Measurements from ENCODE around the gene WNT8B. TPM values are rescaled to one million over a fixed set of nuclear protein-coding genes. Genes with fewer than 3 reads are reported as not detected.

Gene WNT8B
- polyA plus RNA-seq, 1 donor (not counting 4 experiments of a cell fraction or from before 2014, with no cell fraction given), result not detected

GRCh38 chr10:100470367-100470766 is 7.6 kb downstream of the WNT8B start:
- H3K27ac ChIP-seq (ENCODE audit: control insufficient read depth, insufficient read depth, low read length), result no peak overlapping the region
- no peak for DNase-seq (ENCODE audit: low read depth, low spot score)

GRCh38 chr10:100477970-100478369 is 15.2 kb downstream of the WNT8B start:
- Histone ChIP-seq H3K36me3 (ENCODE audit: control insufficient read depth in 2 of 2, extremely low read depth in 1 of 2, insufficient read depth in 2 of 2, low read length in 2 of 2) (no peaks in the 10 kb centered on the region), H3K27ac (ENCODE audit: control insufficient read depth, insufficient read depth, low read length) (no peak overlapping the region), H2AFZ (ENCODE audit: control insufficient read depth, low read length) (no peak overlapping the region), H4K20me1 (ENCODE audit: control insufficient read depth, extremely low read depth, insufficient read depth, low read length) (no peaks in the 10 kb centered on the region), H3K79me2 (ENCODE audit: control insufficient read depth, insufficient read depth, low read length) (no peaks in the 10 kb centered on the region), H3K9ac (ENCODE audit: control insufficient read depth, extremely low read depth, insufficient read depth, low read length) (no peak overlapping the region), H3K9me3 (ENCODE audit: control insufficient read depth, low read depth, low read length) (no peaks in the 10 kb centered on the region), H3K4me1 (ENCODE audit: control insufficient read depth, extremely low read depth, insufficient read depth, low read length) (peaks cover 10% of the 10 kb centered on the region), H3K4me3 (ENCODE audit: control insufficient read depth in 2 of 3, extremely low read depth in 1 of 3, insufficient read depth in 2 of 3, low read depth in 1 of 3, low read length in 3 of 3) (no peak overlapping the region), H3K4me2 (ENCODE audit: control insufficient read depth, extremely low read depth, insufficient read depth, low read depth, low read length) (no peak overlapping the region), H3K27me3 (ENCODE audit: control insufficient read depth, extremely low read depth, insufficient read depth, low read length) (peaks cover 34% of the 10 kb centered on the region), H3K9me1 (ENCODE audit: control insufficient read depth, extremely low read depth, insufficient read depth, low read length) (no peaks in the 10 kb centered on the region)
- no peak for FAIRE-seq
- dilution Hi-C loops (cut with MboI; ENCODE audit: extremely low pct_ligation_motif_present, low sequenced_read_pairs), result no loop called here
- TF ChIP-seq CTCF (optimal IDR thresholded peaks at IDR 0.05 in 1 of 3, IDR thresholded peaks at IDR 0.05 in 1 of 3, conservative IDR thresholded peaks at IDR 0.05 in 1 of 3; ENCODE audit: extremely low read depth in 1 of 3, insufficient read depth in 2 of 3, low read length in 3 of 3), result no peak
- no peak for TF ChIP-seq EZH2 (IDR thresholded peaks at IDR 0.05; ENCODE audit: low read length)
- DNase-seq (ENCODE audit: low read depth, low spot score), result no peak

More at GRCh38 chr10:100470367-100470766, 7.6 kb downstream of the WNT8B start:
- dilution Hi-C loops (cut with MboI; ENCODE audit: extremely low pct_ligation_motif_present, low sequenced_read_pairs), result no loop called here
- FAIRE-seq, result no peak
- no peak for TF ChIP-seq EZH2 (IDR thresholded peaks at IDR 0.05; ENCODE audit: low read length)
- no peak for TF ChIP-seq CTCF (optimal IDR thresholded peaks at IDR 0.05 in 1 of 3, IDR thresholded peaks at IDR 0.05 in 1 of 3, conservative IDR thresholded peaks at IDR 0.05 in 1 of 3; ENCODE audit: extremely low read depth in 1 of 3, insufficient read depth in 2 of 3, low read length in 3 of 3)
- H3K27me3 ChIP-seq (ENCODE audit: control insufficient read depth, extremely low read depth, insufficient read depth, low read length), result peaks cover 5% of the 10 kb centered on the region
- H3K9ac ChIP-seq (ENCODE audit: control insufficient read depth, extremely low read depth, insufficient read depth, low read length), result no peak overlapping the region
- H3K9me3 ChIP-seq (ENCODE audit: control insufficient read depth, low read depth, low read length), result no peaks in the 10 kb centered on the region
- H3K4me2 ChIP-seq (ENCODE audit: control insufficient read depth, extremely low read depth, insufficient read depth, low read depth, low read length), result no peak overlapping the region
- no peaks in the 10 kb centered on the region for H3K36me3 ChIP-seq (ENCODE audit: control insufficient read depth in 2 of 2, extremely low read depth in 1 of 2, insufficient read depth in 2 of 2, low read length in 2 of 2)
- no peaks in the 10 kb centered on the region for H4K20me1 ChIP-seq (ENCODE audit: control insufficient read depth, extremely low read depth, insufficient read depth, low read length)
- peaks cover 3% of the 10 kb centered on the region for H3K4me1 ChIP-seq (ENCODE audit: control insufficient read depth, extremely low read depth, insufficient read depth, low read length)
- H2AFZ ChIP-seq (ENCODE audit: control insufficient read depth, low read length), result no peak overlapping the region
- H3K79me2 ChIP-seq (ENCODE audit: control insufficient read depth, insufficient read depth, low read length), result no peaks in the 10 kb centered on the region
- H3K4me3 ChIP-seq (ENCODE audit: control insufficient read depth in 2 of 3, extremely low read depth in 1 of 3, insufficient read depth in 2 of 3, low read depth in 1 of 3, low read length in 3 of 3), result no peak overlapping the region
- H3K9me1 ChIP-seq (ENCODE audit: control insufficient read depth, extremely low read depth, insufficient read depth, low read length), result no peaks in the 10 kb centered on the region

Measured in keratinocyte (primary cell).